K562 (cell line): ENCODE data around the gene SLC29A3. TPM values are rescaled to one million over a fixed set of nuclear protein-coding genes. Genes with fewer than 3 reads are reported as not detected.

Source experiments
- ATAC-seq: fragments of 200-7000 bp; cut with Tn5 transposase; 3 replicates; pipeline ENCODE4 v1.9.1; 2020; ENCODE audit warnings: moderate library complexity
- BruUV-seq: library from RNA; stranded (reverse); fragments of 400-500 nt; replicated peaks from 2 replicates; lab custom pipeline; 2021; lab: Mats Ljungman, UMichigan
- CTCF ChIA-PET: fragments of 300-600 bp; formaldehyde crosslinking; extraction: SDS; loops from one replicate; lab custom pipeline; 2021; ENCODE audit warnings: low intra/inter-chr PET ratio; lab: Yijun Ruan, JAX
- POLR2A ChIA-PET: fragments of 300-600, 350-650 bp; sonication (Branson Sonifier 250); formaldehyde crosslinking; extraction: SDS; loops from one replicate; lab custom pipeline; 2021; ENCODE audit warnings: antibody characterized with exemption, inconsistent platforms; lab: Yijun Ruan, JAX
- DNase-seq, 4 experiments: peaks; one replicate each; pipeline versions ENCODE4 v3.0.0 to v3.0.0-alpha.2; 2011 to 2018; ENCODE audit warnings: low spot score in 3 of 4, mixed read lengths in 3 of 4; ENCODE audit errors: extremely low read depth in 1 of 4
- FAIRE-seq: peaks from 2 replicates; lab custom pipeline; 2011; peaks lifted over from hg19 to GRCh38; lab: Jason Lieb, UNC
- H2AFZ ChIP-seq: 2 replicates; pipeline ENCODE4 v1.6.0; 2011; ENCODE audit warnings: low read depth, low read length, control low read depth, inconsistent platforms
- H3K27ac ChIP-seq: fragments of 200-600 bp; 3 replicates; pipeline ENCODE4 v1.8.0; 2011; ENCODE audit warnings: low read depth, mild to moderate bottlenecking, control low read depth, inconsistent platforms, low read length, moderate library complexity, mixed read lengths; ENCODE audit errors: extremely low read depth
- H3K27me3 ChIP-seq, 2 experiments: fragments of 300-600 bp in 1 of 2; 2 replicates in 1 of 2; 3 replicates in 1 of 2; pipeline versions ENCODE4 v1.6.0 to v1.8.0; 2011; ENCODE audit warnings: inconsistent platforms in 2 of 2, low read length in 2 of 2, mild to moderate bottlenecking in 1 of 2, mixed read lengths in 1 of 2, moderate library complexity in 1 of 2; ENCODE audit not compliant: control insufficient read depth in 2 of 2, insufficient read depth in 2 of 2
- H3K36me3 ChIP-seq: fragments of 300-600 bp; 3 replicates; pipeline ENCODE4 v1.8.0; 2011; ENCODE audit warnings: mild to moderate bottlenecking, low read length, inconsistent platforms; ENCODE audit not compliant: control insufficient read depth, insufficient read depth
- H3K4me1 ChIP-seq, 2 experiments: fragments of 200-600 bp in 1 of 2; replicated peaks in 1 of 2; 2 replicates in 1 of 2; 3 replicates in 1 of 2; pipeline versions ENCODE4 v1.5.1 to v1.8.0; 2011; ENCODE audit warnings: inconsistent platforms in 2 of 2, low read length in 2 of 2, mild to moderate bottlenecking in 1 of 2, mixed read lengths in 1 of 2, moderate library complexity in 1 of 2; ENCODE audit not compliant: control insufficient read depth in 2 of 2, insufficient read depth in 2 of 2
- H3K4me2 ChIP-seq: 2 replicates; pipeline ENCODE4 v1.6.1; 2011; ENCODE audit warnings: low read length, control low read depth, inconsistent platforms, mixed read lengths; ENCODE audit not compliant: insufficient read depth
- H3K4me3 ChIP-seq: fragments of 200-600 bp; sonication (generic), shearing (Covaris generic); 2 replicates; pipeline ENCODE4 v1.5.1; 2016; ENCODE audit warnings: control low read depth, inconsistent platforms
- H3K79me2 ChIP-seq: fragments of 200-600 bp; 3 replicates; pipeline ENCODE4 v1.8.0; 2011; ENCODE audit warnings: low read length, inconsistent platforms; ENCODE audit not compliant: control insufficient read depth, insufficient read depth
- H3K9ac ChIP-seq, 2 experiments: 2 replicates each; pipeline versions ENCODE4 v1.6.0 to v1.6.1; 2011; ENCODE audit warnings: low read depth in 2 of 2, low read length in 2 of 2, control low read depth in 1 of 2, inconsistent platforms in 1 of 2, mild to moderate bottlenecking in 1 of 2, mixed read lengths in 1 of 2; ENCODE audit not compliant: insufficient read depth in 1 of 2
- H3K9me1 ChIP-seq: one replicate; pipeline ENCODE4 v1.6.0; 2011; ENCODE audit warnings: inconsistent platforms, mild to moderate bottlenecking, low read length, moderate library complexity; ENCODE audit not compliant: control insufficient read depth, insufficient read depth
- H3K9me3 ChIP-seq: replicated peaks from 2 replicates; pipeline ENCODE4 v1.5.1; 2011; ENCODE audit warnings: low read depth, low read length, inconsistent platforms; ENCODE audit not compliant: control insufficient read depth, insufficient read depth
- H4K20me1 ChIP-seq: replicated peaks from 2 replicates; pipeline ENCODE4 v1.6.1; 2011; ENCODE audit warnings: low read length, inconsistent platforms, mixed read lengths; ENCODE audit not compliant: control insufficient read depth, insufficient read depth
- ARHGAP35 ChIP-seq: fragments of 450-650 bp; IDR thresholded peaks from 2 replicates; pipeline ENCODE4 v1.6.1; 2018; ENCODE audit not compliant: partially characterized antibody
- BRD9 ChIP-seq: fragments of 450-650 bp; IDR thresholded peaks from 2 replicates; pipeline ENCODE4 v1.6.1; 2018; ENCODE audit warnings: low read depth; ENCODE audit not compliant: partially characterized antibody
- CTBP1 ChIP-seq: fragments of 450-650 bp; IDR thresholded peaks from 2 replicates; pipeline ENCODE4 v1.6.1; 2016; ENCODE audit warnings: borderline replicate concordance
- FIP1L1 ChIP-seq: fragments of 200-400 bp; formaldehyde crosslinking; IDR thresholded peaks from 2 replicates; pipeline ENCODE4 v1.6.1; 2018; ENCODE audit warnings: mild to moderate bottlenecking, low read depth, low read length; ENCODE audit not compliant: poor library complexity, severe bottlenecking
- KAT7 ChIP-seq: sonication (generic); formaldehyde crosslinking; IDR thresholded peaks from 2 replicates; pipeline ENCODE4 v1.8.0; 2022; ENCODE audit warnings: missing genetic modification reagents, mild to moderate bottlenecking, borderline replicate concordance
- L3MBTL2 ChIP-seq: fragments of 450-650 bp; IDR thresholded peaks from 2 replicates; pipeline ENCODE4 v1.6.1; 2016; ENCODE audit warnings: mild to moderate bottlenecking, moderate library complexity
- NFIX ChIP-seq: fragments of 250-450 bp; sonication (Bioruptor Pico); IDR thresholded peaks from 2 replicates; pipeline ENCODE4 v1.4.0; 2020; ENCODE audit warnings: low read depth, mild to moderate bottlenecking, moderate library complexity
- TBP ChIP-seq: optimal IDR thresholded peaks from 2 replicates; pipeline ENCODE3; 2011; ENCODE audit warnings: low read depth, low read length, improper control_type of control experiment
- TFE3 ChIP-seq: fragments of 450-650 bp; formaldehyde crosslinking; IDR thresholded peaks from 2 replicates; pipeline ENCODE4 v1.4.0; 2020; ENCODE audit warnings: mild to moderate bottlenecking, mixed read lengths
- ZFP30 ChIP-seq: fragments of 250-450 bp; sonication (Bioruptor Pico); IDR thresholded peaks from 2 replicates; pipeline ENCODE4 v1.8.0; 2022; ENCODE audit warnings: moderate library complexity, mild to moderate bottlenecking, inconsistent platforms, borderline replicate concordance
- ZNF175 ChIP-seq: fragments of 200-800 bp; sonication (Bioruptor generic); IDR thresholded peaks from 2 replicates; pipeline ENCODE4 v1.6.1; 2016; ENCODE audit warnings: low read depth, mild to moderate bottlenecking, missing genetic modification characterization, missing compliant biosample characterization
- ZNF507 ChIP-seq: conservative IDR thresholded peaks from 2 replicates; pipeline ENCODE4 v1.6.1; 2017; ENCODE audit warnings: missing genetic modification characterization, missing compliant biosample characterization
- ZNF695 ChIP-seq: fragments of 450-650 bp; formaldehyde crosslinking; IDR thresholded peaks from 2 replicates; pipeline ENCODE4 v1.4.0; 2020; ENCODE audit warnings: mild to moderate bottlenecking, moderate library complexity
- ZSCAN29 ChIP-seq: fragments of 450-650 bp; IDR thresholded peaks from 2 replicates; pipeline ENCODE4 v1.6.1; 2017
- WGBS: fragments of 100-300 bp; shearing (Covaris generic); methylation state at CpG from one replicate; pipeline ENCODE4 v1.1.6; 2016; ENCODE audit warnings: low coverage, mixed read lengths; ENCODE audit not compliant: insufficient coverage; ENCODE audit errors: missing lambda C conversion rate; 5-methylcytosine and 5-hydroxymethylcytosine counted together
- in situ Hi-C: fragments of 300-500 bp; cut with MboI; formaldehyde crosslinking; loops from 4 replicates; pipeline ENCODE4 v1.15.0; 2018; ENCODE audit warnings: inconsistent platforms, mixed read lengths
- intact Hi-C: fragments of 100-400 bp; cut with micrococcal nuclease; formaldehyde crosslinking; loops from 2 replicates; pipeline ENCODE4 v1.14.2; 2022
- polyA plus RNA-seq, 8 experiments: library from polyadenylated mRNA; depleted of rRNA in 4 of 8; stranded (reverse) in 5 of 8; unstranded in 3 of 8; fragments of >200 nt; fragmentation: Nextera tagmentation in 2 of 8; fragmentation: Illumina TruSeq in 1 of 8; extraction: Ambion mirVana in 2 of 8; extraction: Trizol in 1 of 8; gene quantifications; 2 replicates each; pipeline versions ENCODE4 v1.2.1 to v1.2.3, GENCODE V29; 2011 to 2014; ENCODE audit warnings: inconsistent platforms in 1 of 8, missing spikeins in 1 of 8
- total RNA-seq, 7 experiments: library from RNA; depleted of rRNA in 6 of 7; stranded (reverse); fragments of >200 nt in 6 of 7; fragmentation: Illumina TruSeq in 2 of 7; extraction: Trizol in 2 of 7; gene quantifications; 2 replicates each; pipeline versions ENCODE4 v1.2.1 to v1.2.3, GENCODE V29; 2011 to 2021; ENCODE audit warnings: low replicate concordance in 1 of 7
- TF ChIP-seq, protein P1 (sequence below), 2 experiments: fragments of 450-650 bp; IDR thresholded peaks; 2 replicates each; pipeline ENCODE4 v1.6.1; 2018; ENCODE audit warnings: mild to moderate bottlenecking in 2 of 2, low read depth in 1 of 2; ENCODE audit not compliant: partially characterized antibody in 2 of 2
- TF ChIP-seq, protein P2 (sequence below): fragments of 250-450 bp; sonication (Bioruptor Pico); IDR thresholded peaks from 2 replicates; pipeline ENCODE4 v1.6.1; 2021; ENCODE audit warnings: mild to moderate bottlenecking
- TF ChIP-seq, protein P3 (sequence below): IDR thresholded peaks from 2 replicates; pipeline ENCODE4 v1.6.1; 2011; ENCODE audit not compliant: insufficient read length; ENCODE audit errors: extremely low read depth

SLC29A3 gene
- total and polyA plus RNA-seq, 9 of the 15 experiments (the other 6 are each of a cell fraction or from before 2014, with no cell fraction given): 2.1 to 10.7 (median 4.6) TPM

GRCh38 chr10:71365366-71365765 is 46.3 kb downstream of the SLC29A3 start:
- Histone ChIP-seq H3K9me3 (no peaks in the 10 kb centered on the region), H3K27ac (no peak overlapping the region), H3K36me3 (peaks cover 7% of the 10 kb centered on the region; the same call in 1 of the 3 replicates), H3K9me1 (no peaks in the 10 kb centered on the region), H3K27me3 (peaks cover 0 to 6% of the 10 kb centered on the region in 2 experiments; a peak in 2 of 5 replicates), H3K9ac (no peak overlapping the region; a peak in 1 of 4 replicates), H4K20me1 (no peaks in the 10 kb centered on the region), H3K4me3 (no peak overlapping the region), H3K79me2 (no peaks in the 10 kb centered on the region), H3K4me1 (peaks cover under 1 to 3% of the 10 kb centered on the region in 2 experiments; a peak in 2 of 5 replicates), H3K4me2 (no peak overlapping the region), H2AFZ (no peak overlapping the region)
- POLR2A ChIA-PET: interaction anchor here (0.9 to 1.1 kb wide), 3 partner anchors 13 to 228 kb away, joined by 3 read pairs; no protein-coding TSS in a partner anchor
- no peak for FAIRE-seq
- BruUV-seq: no TSS peak
- CTCF ChIA-PET: no interaction called here
- in situ Hi-C loops: no loop called here
- intact Hi-C loops: no loop called here
- ATAC-seq: no peak
- 63% methylated on average over 6 of the region's 6 CpGs for WGBS
- DNase-seq: no peak
- TF ChIP-seq ZFP30 (CRISPR knock-in tag) (no peak), TFE3 (CRISPR knock-in tag) (no peak), FIP1L1 (no peak), BRD9 (no peak), ZNF507 (tag) (no peak), ARHGAP35 (no peak), ZNF695 (CRISPR knock-in tag) (no peak), ZSCAN29 (no peak), TBP (no peak), CTBP1 (no peak), KAT7 (no peak), L3MBTL2 (no peak), NFIX (CRISPR knock-in tag) (no peak), ZNF175 (no peak)
- TF ChIP-seq, protein P1, sequence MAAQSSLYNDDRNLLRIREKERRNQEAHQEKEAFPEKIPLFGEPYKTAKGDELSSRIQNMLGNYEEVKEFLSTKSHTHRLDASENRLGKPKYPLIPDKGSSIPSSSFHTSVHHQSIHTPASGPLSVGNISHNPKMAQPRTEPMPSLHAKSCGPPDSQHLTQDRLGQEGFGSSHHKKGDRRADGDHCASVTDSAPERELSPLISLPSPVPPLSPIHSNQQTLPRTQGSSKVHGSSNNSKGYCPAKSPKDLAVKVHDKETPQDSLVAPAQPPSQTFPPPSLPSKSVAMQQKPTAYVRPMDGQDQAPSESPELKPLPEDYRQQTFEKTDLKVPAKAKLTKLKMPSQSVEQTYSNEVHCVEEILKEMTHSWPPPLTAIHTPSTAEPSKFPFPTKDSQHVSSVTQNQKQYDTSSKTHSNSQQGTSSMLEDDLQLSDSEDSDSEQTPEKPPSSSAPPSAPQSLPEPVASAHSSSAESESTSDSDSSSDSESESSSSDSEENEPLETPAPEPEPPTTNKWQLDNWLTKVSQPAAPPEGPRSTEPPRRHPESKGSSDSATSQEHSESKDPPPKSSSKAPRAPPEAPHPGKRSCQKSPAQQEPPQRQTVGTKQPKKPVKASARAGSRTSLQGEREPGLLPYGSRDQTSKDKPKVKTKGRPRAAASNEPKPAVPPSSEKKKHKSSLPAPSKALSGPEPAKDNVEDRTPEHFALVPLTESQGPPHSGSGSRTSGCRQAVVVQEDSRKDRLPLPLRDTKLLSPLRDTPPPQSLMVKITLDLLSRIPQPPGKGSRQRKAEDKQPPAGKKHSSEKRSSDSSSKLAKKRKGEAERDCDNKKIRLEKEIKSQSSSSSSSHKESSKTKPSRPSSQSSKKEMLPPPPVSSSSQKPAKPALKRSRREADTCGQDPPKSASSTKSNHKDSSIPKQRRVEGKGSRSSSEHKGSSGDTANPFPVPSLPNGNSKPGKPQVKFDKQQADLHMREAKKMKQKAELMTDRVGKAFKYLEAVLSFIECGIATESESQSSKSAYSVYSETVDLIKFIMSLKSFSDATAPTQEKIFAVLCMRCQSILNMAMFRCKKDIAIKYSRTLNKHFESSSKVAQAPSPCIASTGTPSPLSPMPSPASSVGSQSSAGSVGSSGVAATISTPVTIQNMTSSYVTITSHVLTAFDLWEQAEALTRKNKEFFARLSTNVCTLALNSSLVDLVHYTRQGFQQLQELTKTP (IDR thresholded peaks at IDR 0.05; ENCODE audit: low read depth in 1 of 2, partially characterized antibody in 2 of 2): no peak
- TF ChIP-seq, protein P2, sequence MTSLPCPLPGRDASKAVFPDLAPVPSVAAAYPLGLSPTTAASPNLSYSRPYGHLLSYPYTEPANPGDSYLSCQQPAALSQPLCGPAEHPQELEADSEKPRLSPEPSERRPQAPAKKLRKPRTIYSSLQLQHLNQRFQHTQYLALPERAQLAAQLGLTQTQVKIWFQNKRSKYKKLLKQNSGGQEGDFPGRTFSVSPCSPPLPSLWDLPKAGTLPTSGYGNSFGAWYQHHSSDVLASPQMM (CRISPR knock-in tag): no peak
- TF ChIP-seq, protein P3, sequence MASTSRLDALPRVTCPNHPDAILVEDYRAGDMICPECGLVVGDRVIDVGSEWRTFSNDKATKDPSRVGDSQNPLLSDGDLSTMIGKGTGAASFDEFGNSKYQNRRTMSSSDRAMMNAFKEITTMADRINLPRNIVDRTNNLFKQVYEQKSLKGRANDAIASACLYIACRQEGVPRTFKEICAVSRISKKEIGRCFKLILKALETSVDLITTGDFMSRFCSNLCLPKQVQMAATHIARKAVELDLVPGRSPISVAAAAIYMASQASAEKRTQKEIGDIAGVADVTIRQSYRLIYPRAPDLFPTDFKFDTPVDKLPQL: no peak
